Smooth muscle cell (in vitro differentiated cells): ENCODE results near the gene FAM171A1. TPM values are rescaled to one million over a fixed set of nuclear protein-coding genes. Genes with fewer than 3 reads are reported as not detected.

ENCODE experiments used
- DNase-seq: peaks from one replicate; lab custom pipeline; 2025; ENCODE audit not compliant: unreplicated experiment; lab: John Stamatoyannopoulos, UW
- H2AFZ ChIP-seq: fragments of 200-600 bp; sonication (generic); 2 replicates; pipeline ENCODE4 v1.6.0; 2016; ENCODE audit warnings: antibody characterized with exemption, low read depth, mild to moderate bottlenecking
- H3F3A ChIP-seq: fragments of 200-600 bp; sonication (generic); 2 replicates; pipeline ENCODE4 v1.6.0; 2017; ENCODE audit warnings: antibody characterized with exemption, low read depth
- H3K27ac ChIP-seq: fragments of 200-600 bp; sonication (generic); 2 replicates; pipeline ENCODE4 v1.5.1; 2016; ENCODE audit warnings: low read depth, mild to moderate bottlenecking
- H3K27me3 ChIP-seq: fragments of 200-600 bp; sonication (generic); 2 replicates; pipeline ENCODE4 v1.6.1; 2016; ENCODE audit warnings: low read depth, mild to moderate bottlenecking
- H3K36me3 ChIP-seq: fragments of 200-600 bp; sonication (generic); 2 replicates; pipeline ENCODE4 v1.5.1; 2016; ENCODE audit warnings: low read depth
- H3K4me1 ChIP-seq: fragments of 200-600 bp; sonication (generic); 2 replicates; pipeline ENCODE4 v1.5.1; 2016; ENCODE audit warnings: low read depth
- H3K4me2 ChIP-seq: fragments of 200-600 bp; sonication (generic); 2 replicates; pipeline ENCODE4 v1.6.0; 2016; ENCODE audit warnings: mild to moderate bottlenecking
- H3K4me3 ChIP-seq: fragments of 200-600 bp; sonication (generic); 2 replicates; pipeline ENCODE4 v1.5.1; 2016; ENCODE audit warnings: mild to moderate bottlenecking
- H3K79me2 ChIP-seq: fragments of 200-600 bp; sonication (generic); 2 replicates; pipeline ENCODE4 v1.6.0; 2016; ENCODE audit warnings: low read depth, mild to moderate bottlenecking
- H3K9ac ChIP-seq: fragments of 200-600 bp; sonication (generic); 2 replicates; pipeline ENCODE4 v1.6.0; 2016; ENCODE audit warnings: low read depth
- H3K9me3 ChIP-seq: fragments of 200-600 bp; sonication (generic); replicated peaks from 2 replicates; pipeline ENCODE4 v1.5.1; 2016; ENCODE audit warnings: low read depth
- H4K20me1 ChIP-seq: fragments of 200-600 bp; sonication (generic); 2 replicates; pipeline ENCODE4 v1.6.0; 2016; ENCODE audit warnings: low read depth
- WGBS: methylation state at CpG from one replicate; pipeline ENCODE4 v1.1.7; 2016; ENCODE audit warnings: low lambda C conversion rate; 5-methylcytosine and 5-hydroxymethylcytosine counted together
- polyA plus RNA-seq: library from polyadenylated mRNA; unstranded; fragments of >200 nt; fragmentation: Nextera tagmentation; extraction: Ambion mirVana; gene quantifications from 2 replicates; pipeline ENCODE4 v1.2.1, GENCODE V29; 2016
- total RNA-seq: library from RNA; depleted of rRNA; stranded (reverse); fragments of >200 nt; gene quantifications from 2 replicates; pipeline ENCODE4 v1.2.3, GENCODE V29; 2014
- TF ChIP-seq, protein P1 (sequence below): fragments of 200-600 bp; sonication (generic); IDR thresholded peaks from 2 replicates; pipeline ENCODE4 v1.5.1; 2017; ENCODE audit warnings: borderline replicate concordance, mild to moderate bottlenecking, antibody characterized with exemption; ENCODE audit not compliant: insufficient read depth, poor library complexity, severe bottlenecking

Gene FAM171A1
- total and polyA plus RNA-seq, 2 experiments from 2014 or later: 25.5 to 37.2 TPM

- Histone ChIP-seq H2AFZ (no peak overlapping the region), H3F3A (peaks cover 6% of the 10 kb centered on the region)
- WGBS: 74% methylated on average over 6 of the region's 6 CpGs
Measured at GRCh38 chr10:15347150-15347549, 23.9 kb downstream of the FAM171A1 start.

GRCh38 chr10:15346440-15347141 lies 24.5 kb downstream of the FAM171A1 start:
- no peak for DNase-seq
- Histone ChIP-seq H3K27ac (no peak overlapping the region), H3K4me3 (no peak overlapping the region), H3K9me3 (no peaks in the 10 kb centered on the region), H4K20me1 (peaks cover 97% of the 10 kb centered on the region), H3K4me1 (peaks cover 8% of the 10 kb centered on the region), H3K4me2 (peak overlapping the region; percentile 61), H3K36me3 (no peaks in the 10 kb centered on the region), H3F3A (peaks cover 6% of the 10 kb centered on the region), H3K9ac (no peak overlapping the region), H3K79me2 (peaks cover 38% of the 10 kb centered on the region), H2AFZ (no peak overlapping the region), H3K27me3 (no peaks in the 10 kb centered on the region)
- TF ChIP-seq, protein P1, sequence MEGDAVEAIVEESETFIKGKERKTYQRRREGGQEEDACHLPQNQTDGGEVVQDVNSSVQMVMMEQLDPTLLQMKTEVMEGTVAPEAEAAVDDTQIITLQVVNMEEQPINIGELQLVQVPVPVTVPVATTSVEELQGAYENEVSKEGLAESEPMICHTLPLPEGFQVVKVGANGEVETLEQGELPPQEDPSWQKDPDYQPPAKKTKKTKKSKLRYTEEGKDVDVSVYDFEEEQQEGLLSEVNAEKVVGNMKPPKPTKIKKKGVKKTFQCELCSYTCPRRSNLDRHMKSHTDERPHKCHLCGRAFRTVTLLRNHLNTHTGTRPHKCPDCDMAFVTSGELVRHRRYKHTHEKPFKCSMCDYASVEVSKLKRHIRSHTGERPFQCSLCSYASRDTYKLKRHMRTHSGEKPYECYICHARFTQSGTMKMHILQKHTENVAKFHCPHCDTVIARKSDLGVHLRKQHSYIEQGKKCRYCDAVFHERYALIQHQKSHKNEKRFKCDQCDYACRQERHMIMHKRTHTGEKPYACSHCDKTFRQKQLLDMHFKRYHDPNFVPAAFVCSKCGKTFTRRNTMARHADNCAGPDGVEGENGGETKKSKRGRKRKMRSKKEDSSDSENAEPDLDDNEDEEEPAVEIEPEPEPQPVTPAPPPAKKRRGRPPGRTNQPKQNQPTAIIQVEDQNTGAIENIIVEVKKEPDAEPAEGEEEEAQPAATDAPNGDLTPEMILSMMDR: no peak
- WGBS: 39% methylated on average over 8 of the region's 8 CpGs

More at GRCh38 chr10:15347150-15347549, 23.9 kb downstream of the FAM171A1 start:
- Histone ChIP-seq H3K79me2 (peaks cover 44% of the 10 kb centered on the region), H3K27ac (no peak overlapping the region), H3K9ac (no peak overlapping the region), H3K4me3 (no peak overlapping the region), H3K27me3 (no peaks in the 10 kb centered on the region), H4K20me1 (peaks cover 94% of the 10 kb centered on the region), H3K9me3 (no peaks in the 10 kb centered on the region), H3K4me1 (peaks cover 8% of the 10 kb centered on the region), H3K36me3 (no peaks in the 10 kb centered on the region), H3K4me2 (peak overlapping the region; percentile 61)
- DNase-seq: no peak
- TF ChIP-seq, protein P1: no peak

DNA sequence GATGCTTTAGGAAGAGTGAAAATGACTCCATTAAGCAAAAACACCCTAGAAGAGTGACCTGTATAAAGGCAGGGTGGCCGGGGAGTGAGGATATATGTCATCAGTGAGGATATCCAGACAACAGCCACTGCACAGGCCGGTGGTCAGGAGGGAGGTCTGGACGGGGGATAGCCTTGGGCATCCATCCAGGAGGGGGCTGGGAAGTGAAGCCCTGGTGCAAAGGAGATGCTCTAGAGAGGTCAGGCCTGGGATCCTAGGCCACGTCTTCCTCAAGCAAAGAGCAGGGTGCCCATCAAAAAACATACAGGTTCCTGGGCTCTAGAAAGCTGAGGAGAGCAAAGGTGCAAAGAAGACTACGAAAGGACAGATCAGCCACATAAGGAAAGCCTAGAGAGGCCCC lies 25.6 kb downstream of the FAM171A1 start:
- H3K9ac ChIP-seq: no peak overlapping the region
- H3K27ac ChIP-seq: no peak overlapping the region
- no peaks in the 10 kb centered on the region for H3K9me3 ChIP-seq

More for the DNA sequence above, 25.6 kb downstream of the FAM171A1 start:
- no peaks in the 10 kb centered on the region for H3K36me3 ChIP-seq
- peaks cover 6% of the 10 kb centered on the region for H3F3A ChIP-seq
- H3K4me2 ChIP-seq: no peak overlapping the region
- no peak for DNase-seq
- H3K4me3 ChIP-seq: no peak overlapping the region
- no peak overlapping the region for H2AFZ ChIP-seq
- TF ChIP-seq, protein P1: no peak
- peaks cover 8% of the 10 kb centered on the region for H3K4me1 ChIP-seq
- H3K79me2 ChIP-seq: peaks cover 30% of the 10 kb centered on the region
- no peaks in the 10 kb centered on the region for H3K27me3 ChIP-seq
- peaks cover 96% of the 10 kb centered on the region for H4K20me1 ChIP-seq
- WGBS: 45% methylated on average over 5 of the region's 5 CpGs
